HCT116 (cell line): ENCODE data around the gene IQGAP2. TPM values are rescaled to one million over a fixed set of nuclear protein-coding genes. Genes with fewer than 3 reads are reported as not detected.

ENCODE experiments used
- ATAC-seq: fragments of 200-7000 bp; cut with Tn5 transposase; 2 replicates; pipeline ENCODE4 v1.9.1; 2020; ENCODE audit warnings: mild to moderate bottlenecking, moderate library complexity
- BruUV-seq: library from RNA; stranded (reverse); fragments of 400-500 nt; replicated peaks from 2 replicates; lab custom pipeline; 2021; lab: Mats Ljungman, UMichigan
- CTCF ChIA-PET: fragments of 300-600 bp; sonication (Branson Sonifier 250); formaldehyde crosslinking; loops from one replicate; lab custom pipeline; 2021; ENCODE audit warnings: antibody characterized with exemption; lab: Charles Lee
- POLR2A ChIA-PET: fragments of 300-600, 350-600 bp; sonication (Branson Sonifier 250); formaldehyde crosslinking; loops from one replicate; lab custom pipeline; 2021; ENCODE audit warnings: antibody characterized with exemption; lab: Charles Lee
- RAD21 ChIA-PET, 2 experiments: fragments of 300-600 bp; sonication (Branson Sonifier 250); formaldehyde crosslinking; loops; one replicate each; lab custom pipeline; 2023; ENCODE audit warnings: low total read pairs in 2 of 2; ENCODE audit not compliant: uncharacterized antibody in 2 of 2, unreplicated experiment in 2 of 2, low non-redundant PET in 1 of 2; lab: Charles Lee
- DNase-seq: peaks from one replicate; pipeline ENCODE4 v3.0.0-alpha.2; 2010; ENCODE audit warnings: low read depth, low spot score
- H2AFZ ChIP-seq: fragments of 200-600 bp; shearing (Covaris generic), sonication (generic); 2 replicates; pipeline ENCODE4 v1.6.1; 2017; ENCODE audit warnings: low read depth, mixed run types, mixed read lengths, antibody characterized with exemption, low read length; ENCODE audit not compliant: poor library complexity, severe bottlenecking
- H3K27ac ChIP-seq: 2 replicates; pipeline ENCODE4 v1.5.1; 2012; ENCODE audit warnings: low read depth, low read length
- H3K27me3 ChIP-seq: fragments of 200-600 bp; sonication (generic); 2 replicates; pipeline ENCODE4 v1.6.1; 2016; ENCODE audit warnings: mixed run types, low read length, mixed read lengths; ENCODE audit not compliant: insufficient read depth
- H3K36me3 ChIP-seq, 2 experiments: fragments of 200-500 bp in 1 of 2; fragments of 200-600 bp in 1 of 2; sonication (Bioruptor generic) in 1 of 2; sonication (generic) in 1 of 2; 2 replicates each; pipeline versions ENCODE4 v1.5.1 to v1.6.1; 2014 to 2016; ENCODE audit warnings: low read length in 2 of 2, inconsistent platforms in 1 of 2, mixed read lengths in 1 of 2, mixed run types in 1 of 2; ENCODE audit not compliant: insufficient read depth in 2 of 2, control insufficient read depth in 1 of 2
- H3K4me1 ChIP-seq, 2 experiments: fragments of 200-600 bp in 1 of 2; sonication (generic) in 1 of 2; 2 replicates each; pipeline versions ENCODE4 v1.5.1 to v1.6.1; 2012 to 2017; ENCODE audit warnings: low read length in 2 of 2, inconsistent platforms in 1 of 2, mild to moderate bottlenecking in 1 of 2, mixed read lengths in 1 of 2, mixed run types in 1 of 2, moderate library complexity in 1 of 2; ENCODE audit not compliant: insufficient read depth in 2 of 2, control insufficient read depth in 1 of 2
- H3K4me2 ChIP-seq: fragments of 200-600 bp; sonication (generic); 2 replicates; pipeline ENCODE4 v1.6.1; 2017; ENCODE audit warnings: mixed run types, low read length, mixed read lengths
- H3K4me3 ChIP-seq, 2 experiments: fragments of 200-600 bp in 1 of 2; sonication (generic) in 1 of 2; replicated peaks in 1 of 2; 2 replicates each; pipeline ENCODE4 v1.5.1; 2011 to 2016; ENCODE audit warnings: low read length in 2 of 2, control low read depth in 1 of 2, low read depth in 1 of 2, mild to moderate bottlenecking in 1 of 2, mixed read lengths in 1 of 2, mixed run types in 1 of 2
- H3K79me2 ChIP-seq: fragments of 200-600 bp; sonication (generic); 2 replicates; pipeline ENCODE4 v1.6.1; 2017; ENCODE audit warnings: mild to moderate bottlenecking, mixed run types, low read length, moderate library complexity, mixed read lengths; ENCODE audit not compliant: insufficient read depth
- H3K9ac ChIP-seq: fragments of 200-600 bp; sonication (generic); 2 replicates; pipeline ENCODE4 v1.6.1; 2016; ENCODE audit warnings: low read length, mixed read lengths
- H3K9me2 ChIP-seq: fragments of 200-600 bp; sonication (generic), shearing (Covaris generic); 2 replicates; pipeline ENCODE4 v1.6.1; 2017; ENCODE audit warnings: mixed run types, mild to moderate bottlenecking, moderate library complexity; ENCODE audit not compliant: insufficient read depth
- H3K9me3 ChIP-seq, 2 experiments: fragments of 200-500 bp in 1 of 2; fragments of 200-600 bp in 1 of 2; sonication (Bioruptor generic) in 1 of 2; sonication (generic) in 1 of 2; 2 replicates each; pipeline ENCODE4 v1.6.1; 2014 to 2017; ENCODE audit warnings: low read length in 2 of 2, mixed read lengths in 2 of 2, inconsistent platforms in 1 of 2, low read depth in 1 of 2, mild to moderate bottlenecking in 1 of 2, mixed run types in 1 of 2, moderate library complexity in 1 of 2; ENCODE audit not compliant: control insufficient read depth in 1 of 2, insufficient read depth in 1 of 2
- H4K20me1 ChIP-seq: fragments of 200-600 bp; sonication (generic), shearing (Covaris generic); 2 replicates; pipeline ENCODE4 v1.6.1; 2017; ENCODE audit warnings: mixed run types, mild to moderate bottlenecking, moderate library complexity; ENCODE audit not compliant: insufficient read depth
- CBX3 ChIP-seq: IDR thresholded peaks from 2 replicates; pipeline ENCODE4 v1.6.1; 2012; ENCODE audit warnings: low read depth
- CEBPB ChIP-seq: IDR thresholded peaks from 2 replicates; pipeline ENCODE4 v1.6.1; 2012; ENCODE audit warnings: low read depth
- EGR1 ChIP-seq: IDR thresholded peaks from 2 replicates; pipeline ENCODE4 v1.6.1; 2012; ENCODE audit warnings: low read depth
- ELF1 ChIP-seq: IDR thresholded peaks from 2 replicates; pipeline ENCODE4 v1.6.1; 2012; ENCODE audit warnings: low read depth, borderline replicate concordance
- EZH2 ChIP-seq: fragments of 200-600 bp; sonication (generic); IDR thresholded peaks from 2 replicates; pipeline ENCODE4 v1.6.1; 2017; ENCODE audit warnings: antibody characterized with exemption, mixed run types
- EZH2phosphoT487 ChIP-seq: fragments of 200-600 bp; IDR thresholded peaks from 2 replicates; pipeline ENCODE4 v1.6.1; 2018; ENCODE audit warnings: antibody characterized with exemption, borderline replicate concordance
- FOSL1 ChIP-seq: IDR thresholded peaks from 2 replicates; pipeline ENCODE4 v1.6.1; 2012; ENCODE audit warnings: low read depth
- JUND ChIP-seq: IDR thresholded peaks from 2 replicates; pipeline ENCODE4 v1.6.1; 2012
- POLR2A ChIP-seq: IDR thresholded peaks from 2 replicates; pipeline ENCODE4 v1.7.0; 2011; ENCODE audit warnings: borderline replicate concordance; ENCODE audit not compliant: insufficient read depth, insufficient read length; ENCODE audit errors: extremely low read depth
- POLR2AphosphoS5 ChIP-seq: IDR thresholded peaks from 2 replicates; pipeline ENCODE4 v1.6.1; 2011; ENCODE audit warnings: mild to moderate bottlenecking, low read depth, low read length, moderate library complexity
- RAD21 ChIP-seq: IDR thresholded peaks from 2 replicates; pipeline ENCODE4 v1.6.1; 2012; ENCODE audit warnings: low read depth, mild to moderate bottlenecking
- SRF ChIP-seq: IDR thresholded peaks from 2 replicates; pipeline ENCODE4 v1.6.1; 2012; ENCODE audit warnings: low read depth
- TCF7L2 ChIP-seq: IDR thresholded peaks from 2 replicates; pipeline ENCODE4 v1.7.0; 2011; ENCODE audit warnings: borderline replicate concordance, inconsistent platforms; ENCODE audit not compliant: insufficient read depth, insufficient read length; ENCODE audit errors: extremely low read depth
- YY1 ChIP-seq: IDR thresholded peaks from 2 replicates; pipeline ENCODE4 v1.6.1; 2011; ENCODE audit warnings: low read length, low read depth, moderate library complexity, mild to moderate bottlenecking; ENCODE audit not compliant: insufficient replicate concordance; ENCODE audit errors: extremely low read depth
- ZFX ChIP-seq: fragments of 450-650 bp; IDR thresholded peaks from 2 replicates; pipeline ENCODE4 v1.6.1; 2017
- ZNF274 ChIP-seq: fragments of 200-500 bp; sonication (Bioruptor generic); IDR thresholded peaks from 2 replicates; pipeline ENCODE4 v1.6.1; 2014; ENCODE audit warnings: mild to moderate bottlenecking, low read depth, low read length, inconsistent platforms
- intact Hi-C: fragments of 100-400 bp; cut with micrococcal nuclease; formaldehyde crosslinking; loops from 2 replicates; pipeline ENCODE4 v1.10.0; 2022
- total RNA-seq: library from RNA; stranded (reverse); gene quantifications from one replicate; pipeline ENCODE4 v1.2.1, GENCODE V29; 2021; ENCODE audit not compliant: unreplicated experiment
- TF ChIP-seq, protein P1 (sequence below): IDR thresholded peaks from 2 replicates; pipeline ENCODE4 v1.6.1; 2012
- TF ChIP-seq, protein P2 (sequence below): IDR thresholded peaks from 2 replicates; pipeline ENCODE4 v1.6.1; 2011; ENCODE audit warnings: mild to moderate bottlenecking, low read length, moderate library complexity; ENCODE audit not compliant: insufficient replicate concordance; ENCODE audit errors: extremely low read depth
- TF ChIP-seq, protein P3 (sequence below), 3 experiments: fragments of 200-600 bp in 1 of 3; sonication (generic) in 1 of 3; IDR thresholded peaks in 2 of 3; conservative IDR thresholded peaks in 1 of 3; 2 replicates each; pipeline ENCODE4 v1.5.1; 2012 to 2017; ENCODE audit warnings: low read depth in 2 of 3, low read length in 2 of 3, antibody characterized with exemption in 1 of 3, borderline replicate concordance in 1 of 3, control low read depth in 1 of 3, mild to moderate bottlenecking in 1 of 3, mixed read lengths in 1 of 3, mixed run types in 1 of 3, moderate library complexity in 1 of 3; ENCODE audit not compliant: insufficient read depth in 1 of 3
- TF ChIP-seq, protein P4 (sequence below): IDR thresholded peaks from 2 replicates; pipeline ENCODE4 v1.6.1; 2012; ENCODE audit warnings: low read depth

Gene IQGAP2
- total RNA-seq, 1 experiment from 2014 or later: 2.0 TPM

DNA sequence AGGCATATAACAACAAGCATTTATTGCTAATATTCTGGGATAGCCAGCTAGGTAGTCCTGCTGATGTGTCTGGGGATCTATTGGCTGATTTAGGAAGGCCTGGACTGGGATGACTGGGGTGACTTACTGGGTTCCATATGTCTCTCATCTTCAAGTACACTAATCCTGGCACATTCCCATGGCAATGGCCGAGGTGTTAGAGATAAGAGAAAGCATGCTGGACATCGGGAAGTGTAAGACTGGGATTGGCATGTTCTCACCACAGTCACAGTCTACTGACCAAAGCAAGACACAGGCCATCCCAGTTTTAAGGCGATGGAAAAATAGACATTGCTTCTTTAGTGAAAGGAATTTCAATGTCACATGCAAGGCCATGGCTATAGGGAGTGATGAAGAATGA lies 342.6 kb downstream of the IQGAP2 start:
- Histone ChIP-seq H3K79me2 (no peaks in the 10 kb centered on the region), H3K27me3 (no peaks in the 10 kb centered on the region), H4K20me1 (no peaks in the 10 kb centered on the region), H3K36me3 (no peaks in the 10 kb centered on the region), H3K4me3 (no peak overlapping the region), H3K4me2 (no peak overlapping the region), H3K9me2 (no peaks in the 10 kb centered on the region), H2AFZ (peak overlapping the region; percentile 32), H3K9me3 (no peaks in the 10 kb centered on the region), H3K9ac (no peak overlapping the region), H3K27ac (no peak overlapping the region), H3K4me1 (0 out of 4 replicates have a peak, but pooled peaks cover 0 to 3% of the 10 kb centered on the region in 2 experiments)
- RAD21 ChIA-PET: interaction anchor here in 1 of 2 experiments (1.2 kb wide), 1 partner anchor 29 kb away, joined by 3 read pairs; no protein-coding TSS in a partner anchor
- no TSS peak for BruUV-seq
- POLR2A ChIA-PET: no interaction called here
- intact Hi-C loops: no loop called here
- DNase-seq (no peak), ATAC-seq (no peak)
- CTCF ChIA-PET: no interaction called here
- TF ChIP-seq, protein P1, sequence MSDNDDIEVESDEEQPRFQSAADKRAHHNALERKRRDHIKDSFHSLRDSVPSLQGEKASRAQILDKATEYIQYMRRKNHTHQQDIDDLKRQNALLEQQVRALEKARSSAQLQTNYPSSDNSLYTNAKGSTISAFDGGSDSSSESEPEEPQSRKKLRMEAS: no peak
- TF ChIP-seq EGR1 (no peak), CBX3 (no peak), SRF (no peak), FOSL1 (no peak), EZH2 (no peak), JUND (no peak), TCF7L2 (no peak), CEBPB (no peak), POLR2AphosphoS5 (no peak), RAD21 (no peak), ZFX (no peak), ZNF274 (no peak), EZH2phosphoT487 (no peak), YY1 (no peak), POLR2A (no peak), ELF1 (no peak)
- TF ChIP-seq, protein P2, sequence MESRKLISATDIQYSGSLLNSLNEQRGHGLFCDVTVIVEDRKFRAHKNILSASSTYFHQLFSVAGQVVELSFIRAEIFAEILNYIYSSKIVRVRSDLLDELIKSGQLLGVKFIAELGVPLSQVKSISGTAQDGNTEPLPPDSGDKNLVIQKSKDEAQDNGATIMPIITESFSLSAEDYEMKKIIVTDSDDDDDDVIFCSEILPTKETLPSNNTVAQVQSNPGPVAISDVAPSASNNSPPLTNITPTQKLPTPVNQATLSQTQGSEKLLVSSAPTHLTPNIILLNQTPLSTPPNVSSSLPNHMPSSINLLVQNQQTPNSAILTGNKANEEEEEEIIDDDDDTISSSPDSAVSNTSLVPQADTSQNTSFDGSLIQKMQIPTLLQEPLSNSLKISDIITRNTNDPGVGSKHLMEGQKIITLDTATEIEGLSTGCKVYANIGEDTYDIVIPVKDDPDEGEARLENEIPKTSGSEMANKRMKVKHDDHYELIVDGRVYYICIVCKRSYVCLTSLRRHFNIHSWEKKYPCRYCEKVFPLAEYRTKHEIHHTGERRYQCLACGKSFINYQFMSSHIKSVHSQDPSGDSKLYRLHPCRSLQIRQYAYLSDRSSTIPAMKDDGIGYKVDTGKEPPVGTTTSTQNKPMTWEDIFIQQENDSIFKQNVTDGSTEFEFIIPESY: no peak
- TF ChIP-seq, protein P3, sequence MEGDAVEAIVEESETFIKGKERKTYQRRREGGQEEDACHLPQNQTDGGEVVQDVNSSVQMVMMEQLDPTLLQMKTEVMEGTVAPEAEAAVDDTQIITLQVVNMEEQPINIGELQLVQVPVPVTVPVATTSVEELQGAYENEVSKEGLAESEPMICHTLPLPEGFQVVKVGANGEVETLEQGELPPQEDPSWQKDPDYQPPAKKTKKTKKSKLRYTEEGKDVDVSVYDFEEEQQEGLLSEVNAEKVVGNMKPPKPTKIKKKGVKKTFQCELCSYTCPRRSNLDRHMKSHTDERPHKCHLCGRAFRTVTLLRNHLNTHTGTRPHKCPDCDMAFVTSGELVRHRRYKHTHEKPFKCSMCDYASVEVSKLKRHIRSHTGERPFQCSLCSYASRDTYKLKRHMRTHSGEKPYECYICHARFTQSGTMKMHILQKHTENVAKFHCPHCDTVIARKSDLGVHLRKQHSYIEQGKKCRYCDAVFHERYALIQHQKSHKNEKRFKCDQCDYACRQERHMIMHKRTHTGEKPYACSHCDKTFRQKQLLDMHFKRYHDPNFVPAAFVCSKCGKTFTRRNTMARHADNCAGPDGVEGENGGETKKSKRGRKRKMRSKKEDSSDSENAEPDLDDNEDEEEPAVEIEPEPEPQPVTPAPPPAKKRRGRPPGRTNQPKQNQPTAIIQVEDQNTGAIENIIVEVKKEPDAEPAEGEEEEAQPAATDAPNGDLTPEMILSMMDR (IDR thresholded peaks at IDR 0.05 in 2 of 3, conservative IDR thresholded peaks at IDR 0.05 in 1 of 3; ENCODE audit: borderline replicate concordance in 1 of 3, insufficient read depth in 1 of 3, low read depth in 2 of 3, low read length in 2 of 3): no peak
- TF ChIP-seq, protein P4, sequence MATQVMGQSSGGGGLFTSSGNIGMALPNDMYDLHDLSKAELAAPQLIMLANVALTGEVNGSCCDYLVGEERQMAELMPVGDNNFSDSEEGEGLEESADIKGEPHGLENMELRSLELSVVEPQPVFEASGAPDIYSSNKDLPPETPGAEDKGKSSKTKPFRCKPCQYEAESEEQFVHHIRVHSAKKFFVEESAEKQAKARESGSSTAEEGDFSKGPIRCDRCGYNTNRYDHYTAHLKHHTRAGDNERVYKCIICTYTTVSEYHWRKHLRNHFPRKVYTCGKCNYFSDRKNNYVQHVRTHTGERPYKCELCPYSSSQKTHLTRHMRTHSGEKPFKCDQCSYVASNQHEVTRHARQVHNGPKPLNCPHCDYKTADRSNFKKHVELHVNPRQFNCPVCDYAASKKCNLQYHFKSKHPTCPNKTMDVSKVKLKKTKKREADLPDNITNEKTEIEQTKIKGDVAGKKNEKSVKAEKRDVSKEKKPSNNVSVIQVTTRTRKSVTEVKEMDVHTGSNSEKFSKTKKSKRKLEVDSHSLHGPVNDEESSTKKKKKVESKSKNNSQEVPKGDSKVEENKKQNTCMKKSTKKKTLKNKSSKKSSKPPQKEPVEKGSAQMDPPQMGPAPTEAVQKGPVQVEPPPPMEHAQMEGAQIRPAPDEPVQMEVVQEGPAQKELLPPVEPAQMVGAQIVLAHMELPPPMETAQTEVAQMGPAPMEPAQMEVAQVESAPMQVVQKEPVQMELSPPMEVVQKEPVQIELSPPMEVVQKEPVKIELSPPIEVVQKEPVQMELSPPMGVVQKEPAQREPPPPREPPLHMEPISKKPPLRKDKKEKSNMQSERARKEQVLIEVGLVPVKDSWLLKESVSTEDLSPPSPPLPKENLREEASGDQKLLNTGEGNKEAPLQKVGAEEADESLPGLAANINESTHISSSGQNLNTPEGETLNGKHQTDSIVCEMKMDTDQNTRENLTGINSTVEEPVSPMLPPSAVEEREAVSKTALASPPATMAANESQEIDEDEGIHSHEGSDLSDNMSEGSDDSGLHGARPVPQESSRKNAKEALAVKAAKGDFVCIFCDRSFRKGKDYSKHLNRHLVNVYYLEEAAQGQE: no peak
